Uterus (tissue), 4 donors: ENCODE results near the gene KRTAP10-2. TPM values are rescaled to one million over a fixed set of nuclear protein-coding genes. Genes with fewer than 3 reads are reported as not detected.

Experiments
- DNase-seq, 2 donors: peaks; one replicate each; pipeline ENCODE4 v3.0.0-alpha.2; 2019 to 2020
- H3K27ac ChIP-seq, 2 donors: fragments of 200-600 bp; sonication (generic); 1 replicate in 1 of 2; 2 replicates in 1 of 2; pipeline ENCODE4 v1.5.1; 2016 to 2018
- H3K27me3 ChIP-seq, 2 donors: fragments of 200-600 bp; sonication (generic); one replicate each; pipeline ENCODE4 v1.5.1; 2018 to 2019; ENCODE audit warnings: control low read depth in 1 of 2
- H3K36me3 ChIP-seq, 2 donors: fragments of 200-600 bp; sonication (generic); one replicate each; pipeline ENCODE4 v1.5.1; 2019; ENCODE audit warnings: control low read depth in 1 of 2
- H3K4me1 ChIP-seq, 2 donors: fragments of 200-600 bp; sonication (generic); one replicate each; pipeline ENCODE4 v1.5.1; 2018 to 2019; ENCODE audit warnings: control low read depth in 1 of 2
- H3K4me3 ChIP-seq, 2 donors: fragments of 200-600 bp; sonication (generic); 1 replicate in 1 of 2; 2 replicates in 1 of 2; pipeline ENCODE4 v1.5.1; 2018 to 2019; ENCODE audit warnings: mild to moderate bottlenecking in 1 of 2
- H3K9me3 ChIP-seq, 2 donors: fragments of 200-600 bp; sonication (generic); one replicate each; pipeline ENCODE4 v1.5.1; 2019; ENCODE audit warnings: control low read depth in 1 of 2
- CTCF ChIP-seq, 4 experiments: fragments of 200-600 bp in 2 of 4; fragments of 450-650 bp in 2 of 4; sonication (generic) in 2 of 4; IDR thresholded peaks; one replicate each; pipeline ENCODE4 v1.5.1; 2016 to 2019; ENCODE audit warnings: antibody characterized with exemption in 4 of 4, mild to moderate bottlenecking in 2 of 4, moderate library complexity in 1 of 4
- POLR2A ChIP-seq, 2 donors: fragments of 450-650 bp; IDR thresholded peaks; one replicate each; pipeline ENCODE4 v1.6.1; 2016; ENCODE audit warnings: antibody characterized with exemption in 2 of 2, mild to moderate bottlenecking in 1 of 2, moderate library complexity in 1 of 2
- intact Hi-C: fragments of 100-400 bp; cut with DNase I; formaldehyde crosslinking; loops from one replicate; pipeline ENCODE4 v1.15.1; 2023; ENCODE audit warnings: low total_unique reads
- total RNA-seq, 4 donors: library from RNA; depleted of rRNA in 3 of 4; stranded (reverse); fragments of >200 nt in 3 of 4; gene quantifications; one replicate each; pipeline versions ENCODE4 v1.1.0 to v1.2.4, GENCODE V29; 2014 to 2023
- donor health status: DM: yes; HTN: yes; CAD: no.

Gene KRTAP10-2
- total RNA-seq, 4 donors from 2014 or later, result not detected

- Histone ChIP-seq H3K9me3 (no peaks in the 10 kb centered on the region), H3K27ac (no peak overlapping the region), H3K4me3 (no peak overlapping the region), H3K36me3 (no peaks in the 10 kb centered on the region), H3K4me1 (no peaks in the 10 kb centered on the region), H3K27me3 (no peaks in the 10 kb centered on the region)
- intact Hi-C loops, result no loop called here
- TF ChIP-seq CTCF (IDR thresholded peaks at IDR 0.05) (no peak), POLR2A (IDR thresholded peaks at IDR 0.05) (no peak)
- DNase-seq, result no peak
Measured at GRCh38 chr21:44590311-44590721, 39.0 kb upstream of the KRTAP10-2 start.

GRCh38 chr21:44589586-44590305 is 38.4 kb upstream of the KRTAP10-2 start:
- no peaks in the 10 kb centered on the region for H3K27me3 ChIP-seq
- H3K36me3 ChIP-seq, result no peaks in the 10 kb centered on the region
- intact Hi-C loops, result no loop called here
- TF ChIP-seq CTCF (IDR thresholded peaks at IDR 0.05), result no peak
- TF ChIP-seq POLR2A (IDR thresholded peaks at IDR 0.05), result no peak
- no peaks in the 10 kb centered on the region for H3K4me1 ChIP-seq
- no peak overlapping the region for H3K27ac ChIP-seq
- H3K9me3 ChIP-seq, result no peaks in the 10 kb centered on the region
- DNase-seq, result no peak
- H3K4me3 ChIP-seq, result no peak overlapping the region

GRCh38 chr21:44589094-44589493 is 37.8 kb upstream of the KRTAP10-2 start:
- no peak overlapping the region for H3K27ac ChIP-seq
- intact Hi-C loops, result no loop called here
- peaks cover 0 to 3% of the 10 kb centered on the region in 2 donors for H3K27me3 ChIP-seq
- TF ChIP-seq CTCF (IDR thresholded peaks at IDR 0.05) (no peak), POLR2A (IDR thresholded peaks at IDR 0.05) (no peak)
- no peak overlapping the region for H3K4me3 ChIP-seq
- no peak for DNase-seq
- no peaks in the 10 kb centered on the region for H3K36me3 ChIP-seq
- no peaks in the 10 kb centered on the region for H3K9me3 ChIP-seq
- no peaks in the 10 kb centered on the region for H3K4me1 ChIP-seq

GRCh38 chr21:44585892-44586291 is 34.6 kb upstream of the KRTAP10-2 start:
- DNase-seq, result no peak
- no peaks in the 10 kb centered on the region for H3K4me1 ChIP-seq
- no peaks in the 10 kb centered on the region for H3K9me3 ChIP-seq
- intact Hi-C loops, result no loop called here
- no peaks in the 10 kb centered on the region for H3K36me3 ChIP-seq
- peaks cover 0 to 4% of the 10 kb centered on the region in 2 donors for H3K27me3 ChIP-seq
- no peak overlapping the region for H3K4me3 ChIP-seq
- no peak overlapping the region for H3K27ac ChIP-seq
- no peak for TF ChIP-seq POLR2A (IDR thresholded peaks at IDR 0.05)
- TF ChIP-seq CTCF (IDR thresholded peaks at IDR 0.05), result no peak

- H3K4me3 ChIP-seq, result no peak overlapping the region
- no peaks in the 10 kb centered on the region for H3K4me1 ChIP-seq
- H3K36me3 ChIP-seq, result no peaks in the 10 kb centered on the region
- intact Hi-C loops, result no loop called here
- DNase-seq, result no peak
- no peaks in the 10 kb centered on the region for H3K9me3 ChIP-seq
- H3K27me3 ChIP-seq, result peaks cover 0 to 4% of the 10 kb centered on the region in 2 donors
- TF ChIP-seq POLR2A (IDR thresholded peaks at IDR 0.05) (no peak), CTCF (IDR thresholded peaks at IDR 0.05) (no peak)
- no peak overlapping the region for H3K27ac ChIP-seq
Measured at GRCh38 chr21:44583800-44584147, 32.5 kb upstream of the KRTAP10-2 start.
